ENCODE results near the gene ZBTB42.
A peak's percentile ranks its signal among the peaks of the same experiment; 100 is the strongest.

The ZBTB42 gene

GRCh38 chr14:104800771-104801519 is at the start of gene ZBTB42:
TSS of gene ZBTB42 (plus strand) at chr14:104801101. CDS start at chr14:104801198, 97 bp downstream.
- no peak for DNase-seq (ENCODE audit: low spot score)

GRCh38 chr14:104751539-104752422 is 49.1 kb upstream of the ZBTB42 start:
- Histone ChIP-seq H3K4me3 (peak overlapping the region; percentile 99), H3K27ac (peak overlapping the region; percentile 60 to 88)
- DNase-seq (ENCODE audit: low spot score), result no peak
- TF ChIP-seq CTCF (IDR thresholded peaks at IDR 0.05), result no peak

More at GRCh38 chr14:104800771-104801519, at the start of gene ZBTB42:
- no peak for TF ChIP-seq CTCF (IDR thresholded peaks at IDR 0.05)
- peak within 1 kb of the TSS; percentile 99 for H3K27ac ChIP-seq
- peak within 1 kb of the TSS; percentile 79 for H3K4me3 ChIP-seq

- no peak for DNase-seq (ENCODE audit: low spot score)
- peak overlapping the region; percentile 60 to 88 for H3K27ac ChIP-seq
- no peak for TF ChIP-seq CTCF (IDR thresholded peaks at IDR 0.05)
- H3K4me3 ChIP-seq, result peak overlapping the region; percentile 99
Measured at GRCh38 chr14:104752423-104752734, 48.5 kb upstream of the ZBTB42 start.

- peak within 1 kb of the TSS; percentile 99 for H3K4me3 ChIP-seq
- H3K27ac ChIP-seq, result peak within 1 kb of the TSS; percentile 60 to 88
- DNase-seq (ENCODE audit: low spot score), result peak; percentile 100
- no peak for TF ChIP-seq CTCF (IDR thresholded peaks at IDR 0.05)
Measured at GRCh38 chr14:104752735-104753527, 48.0 kb upstream of the ZBTB42 start, which contains the start of gene SIVA1. TSS of gene SIVA1 (plus strand) at chr14:104753147. CDS start at chr14:104753202, 55 bp downstream.

GRCh38 chr14:104753528-104754212 is 47.2 kb upstream of the ZBTB42 start:
- H3K4me3 ChIP-seq, result peak overlapping the region; percentile 99
- no peak for DNase-seq (ENCODE audit: low spot score)
- H3K27ac ChIP-seq, result peak overlapping the region; percentile 60 to 88
- no peak for TF ChIP-seq CTCF (IDR thresholded peaks at IDR 0.05)

GRCh38 chr14:104754213-104754851 is 46.6 kb upstream of the ZBTB42 start:
- peak overlapping the region; percentile 99 for H3K4me3 ChIP-seq
- DNase-seq (ENCODE audit: low spot score), result no peak
- TF ChIP-seq CTCF (IDR thresholded peaks at IDR 0.05), result no peak
- no peak overlapping the region for H3K27ac ChIP-seq

Data from coronary artery (tissue), 2 donors.